Hematopoietic multipotent progenitor cell treated with erythropoietin and hydrocortisone succinate and interleukin-3 and kit ligand, for 6 days (in vitro differentiated cells): Measurements from ENCODE around the gene PMF1.
"Not testable (repeated sequence)": the region's sequence is repeated elsewhere in the genome, so short reads cannot be mapped to it uniquely, and the experiment has no call there.

Experiments
- DNase-seq: peaks from one replicate; pipeline ENCODE4 v3.0.0-alpha.2; 2015

The PMF1 gene

DNA sequence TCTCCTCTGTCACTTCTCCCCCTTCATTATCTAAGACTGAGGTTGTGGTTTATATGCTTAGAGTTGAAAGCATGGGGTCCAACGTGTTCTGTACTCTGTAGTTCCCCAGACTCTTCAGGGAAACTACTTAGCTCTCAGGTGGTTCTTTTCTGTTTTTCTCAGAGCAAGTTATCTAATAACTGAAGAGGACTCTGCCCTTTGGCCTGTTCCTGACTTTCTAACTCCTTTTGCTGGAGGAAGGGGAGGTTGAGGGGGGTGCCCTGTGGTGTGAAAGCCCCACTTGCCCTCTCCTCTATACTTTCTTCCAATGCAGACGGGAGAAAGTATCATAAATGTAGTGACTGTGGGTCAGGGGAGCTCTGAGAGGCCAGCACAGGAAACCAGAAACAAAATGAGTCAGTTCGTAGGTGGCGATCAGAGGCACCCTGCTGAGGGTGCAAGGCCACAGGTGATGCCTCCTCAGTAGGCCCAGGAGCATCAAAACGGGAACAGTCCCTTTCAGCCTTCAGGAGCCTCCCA is 13.9 kb upstream of the PMF1 start:
- no peak for DNase-seq

DNA sequence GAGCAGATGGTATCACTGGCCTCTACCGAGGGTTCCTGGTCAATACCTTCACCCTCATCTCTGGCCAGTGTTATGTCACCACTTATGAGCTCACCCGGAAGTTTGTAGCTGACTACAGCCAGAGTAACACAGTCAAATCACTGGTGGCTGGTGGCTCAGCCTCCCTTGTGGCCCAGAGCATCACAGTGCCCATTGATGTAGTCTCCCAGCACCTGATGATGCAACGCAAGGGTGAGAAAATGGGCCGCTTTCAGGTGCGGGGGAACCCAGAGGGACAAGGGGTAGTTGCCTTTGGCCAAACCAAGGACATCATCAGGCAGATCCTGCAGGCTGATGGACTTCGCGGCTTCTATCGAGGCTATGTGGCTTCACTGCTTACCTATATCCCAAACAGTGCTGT is 12.8 kb upstream of the PMF1 start:
- DNase-seq, result no peak

DNA sequence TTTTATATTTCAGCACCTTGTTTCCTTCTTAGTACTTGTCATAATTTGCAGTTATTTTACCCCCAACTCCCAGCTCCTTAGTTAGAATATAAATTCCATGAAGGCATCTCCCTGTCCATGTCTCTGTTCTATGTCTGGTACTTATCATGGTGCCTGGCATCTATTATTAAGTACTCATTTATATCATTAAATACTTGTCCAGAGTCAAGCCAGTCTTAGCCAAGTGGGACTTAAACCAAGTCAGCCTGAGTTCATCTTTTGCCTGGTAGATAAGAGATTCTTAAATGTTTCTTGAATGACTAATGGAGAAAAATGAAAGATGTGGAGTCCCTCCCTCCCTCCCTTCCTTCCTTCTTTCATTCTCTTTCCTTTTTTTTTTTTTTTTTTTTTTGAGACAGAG is 9.5 kb upstream of the PMF1 start:
- DNase-seq, result no peak

DNA sequence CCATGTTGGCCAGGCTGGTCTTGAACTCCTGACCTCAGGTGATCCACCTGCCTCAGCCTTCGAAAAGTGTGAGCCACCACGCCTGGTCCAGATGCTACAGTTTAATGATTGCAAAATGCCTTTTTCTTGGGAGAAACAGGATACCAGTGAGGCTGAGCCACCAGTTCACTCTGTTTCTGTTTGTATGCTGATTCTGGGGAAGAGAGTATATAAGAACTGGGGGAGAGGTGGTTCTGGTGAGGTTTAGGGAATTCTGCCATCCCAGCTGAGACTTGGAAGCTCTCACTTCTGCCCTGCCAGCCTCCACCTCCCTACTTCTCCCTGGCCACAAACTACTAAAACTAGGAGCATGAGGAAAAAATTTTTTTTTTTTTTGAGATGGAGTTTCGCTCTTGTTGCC is 8.1 kb upstream of the PMF1 start:
- DNase-seq, result no peak

DNA sequence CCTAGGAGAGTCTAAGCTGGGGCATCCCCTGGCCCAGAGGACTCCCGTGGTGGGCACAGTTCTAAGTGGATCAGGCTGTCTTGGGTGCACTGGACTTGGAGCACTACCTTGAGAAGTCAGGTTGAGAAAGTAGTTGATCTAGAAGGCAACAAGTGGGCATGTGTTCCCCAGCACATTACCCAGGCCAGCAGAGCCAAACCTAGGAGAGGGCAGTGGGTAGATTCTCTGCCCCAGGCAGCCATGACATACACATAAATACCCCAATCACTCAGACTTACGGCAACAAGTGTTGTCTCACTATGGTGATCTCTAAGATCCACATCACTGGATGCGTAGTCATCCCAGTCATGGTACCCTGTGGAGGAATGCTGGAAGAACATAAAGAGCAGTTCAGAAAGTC is 1.6 kb upstream of the PMF1 start:
- DNase-seq, result no peak

DNA sequence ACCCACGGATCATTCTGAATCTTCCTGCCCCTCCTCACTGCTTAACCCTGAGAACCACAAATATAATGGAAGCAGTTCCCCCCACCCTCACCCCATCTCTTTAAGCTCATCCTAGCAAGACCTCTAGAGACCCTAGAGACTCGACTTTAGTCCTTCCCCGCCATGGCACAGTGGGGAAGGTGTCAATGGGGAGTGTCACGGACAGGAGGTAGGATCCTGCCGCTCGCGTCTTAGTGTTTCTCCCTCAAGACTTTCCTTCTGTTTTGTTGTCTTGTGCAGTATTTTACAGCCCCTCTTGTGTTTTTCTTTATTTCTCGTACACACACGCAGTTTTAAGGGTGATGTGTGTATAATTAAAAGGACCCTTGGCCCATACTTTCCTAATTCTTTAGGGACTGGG is 677 bp upstream of the PMF1 start:
- no peak for DNase-seq

DNA sequence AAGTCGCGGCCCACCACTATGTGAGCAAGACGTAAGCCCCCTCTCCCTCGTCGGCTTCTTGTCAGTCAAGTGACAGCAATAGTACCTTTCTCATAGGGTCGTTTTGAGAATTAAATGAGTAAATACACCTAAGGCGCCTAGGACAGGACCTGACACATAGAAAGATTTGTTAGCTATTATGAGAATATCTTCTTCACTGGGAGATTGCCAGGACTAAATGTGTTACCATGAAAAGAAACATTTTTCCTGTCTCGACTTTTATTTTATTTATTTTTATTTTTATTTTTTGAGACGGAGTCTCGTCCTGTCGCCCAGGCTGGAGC is 798 bp downstream of the PMF1 start:
- no peak for DNase-seq

DNA sequence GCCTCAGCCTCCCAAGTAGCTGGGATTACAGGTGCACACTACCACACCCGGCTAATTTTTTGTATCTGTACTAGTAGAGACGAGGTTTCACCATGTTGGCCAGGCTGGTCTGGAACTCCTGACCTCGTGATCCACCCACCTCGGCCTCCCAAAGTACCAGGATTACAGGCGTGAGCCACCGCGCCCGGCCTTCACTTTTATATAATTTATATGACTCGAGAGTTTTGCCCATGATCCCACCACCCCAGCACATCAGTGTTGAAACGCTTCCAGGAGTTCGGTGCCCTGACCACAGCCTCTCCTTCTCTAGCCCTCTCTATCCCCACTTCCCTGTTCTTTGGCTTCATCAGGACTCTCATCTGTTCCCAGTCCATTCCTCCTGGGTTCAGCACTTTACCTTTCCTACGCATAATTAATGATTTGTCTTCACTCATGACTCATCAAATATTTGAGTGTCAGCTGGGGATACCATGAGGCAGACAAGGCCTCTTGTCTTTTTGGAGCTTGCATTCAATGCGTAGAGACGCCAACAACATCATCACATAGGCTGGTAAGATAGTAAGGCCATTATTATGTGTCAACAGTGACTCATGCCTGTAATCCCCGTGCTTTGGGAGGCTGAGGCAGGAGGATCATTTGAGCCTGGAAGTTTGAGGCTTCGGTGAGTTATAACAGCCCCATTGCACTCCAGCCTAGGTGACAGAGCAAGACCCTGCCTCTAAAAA is 1.4 kb downstream of the PMF1 start:
- peak; percentile 23 for DNase-seq

DNA sequence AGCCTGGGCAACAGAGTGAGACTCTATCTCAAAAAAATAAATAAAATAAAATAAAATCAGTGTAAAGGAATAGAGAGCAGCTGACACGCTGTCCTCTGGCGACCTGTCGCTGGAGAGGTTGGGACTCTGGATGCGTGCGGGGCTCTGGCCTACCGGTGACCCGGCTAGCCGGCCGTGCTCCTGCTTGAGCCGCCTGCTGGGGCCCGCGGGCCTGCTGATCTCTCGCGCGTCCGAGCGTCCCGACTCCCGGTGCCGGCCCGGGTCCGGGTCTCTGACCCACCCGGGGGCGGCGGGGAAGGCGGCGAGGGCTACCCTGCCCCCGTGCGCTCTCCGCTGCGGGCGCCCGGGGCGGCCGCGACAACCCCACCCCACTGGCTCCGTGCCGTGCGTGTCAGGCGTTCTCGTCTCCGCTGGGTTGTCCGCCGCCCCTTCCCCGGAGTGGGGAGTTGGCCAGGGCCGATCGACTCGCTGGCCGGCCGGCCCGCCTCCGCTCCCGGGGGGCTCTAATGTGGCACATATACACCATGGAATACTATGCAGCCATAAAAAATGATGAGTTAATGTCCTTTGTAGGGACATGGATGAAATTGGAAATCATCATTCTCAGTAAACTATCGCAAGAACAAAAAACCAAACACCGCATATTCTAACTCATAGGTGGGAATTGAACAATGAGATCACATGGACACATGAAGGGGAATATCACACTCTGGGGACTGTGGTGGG is 3.7 kb downstream of the PMF1 start:
- DNase-seq, result not testable (repeated sequence)

DNA sequence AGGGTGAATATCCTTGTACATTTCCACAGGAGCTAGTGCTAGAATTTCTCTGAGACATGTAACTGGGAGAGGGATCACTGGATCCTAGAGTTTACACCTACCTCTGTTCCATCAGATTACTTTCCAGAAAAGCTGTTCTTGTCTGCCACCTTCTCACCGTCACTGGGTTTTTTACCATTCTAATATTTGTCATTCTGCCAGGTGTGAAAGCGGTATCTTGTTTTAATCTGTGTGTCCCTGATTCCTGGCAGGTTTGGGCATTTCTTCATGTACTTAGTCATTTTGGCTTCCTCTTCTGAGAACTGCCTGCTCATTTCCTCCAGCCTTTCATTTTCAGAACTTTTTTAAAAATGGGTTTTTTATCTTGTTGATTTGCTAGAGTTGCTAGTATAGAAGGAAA is 5.1 kb downstream of the PMF1 start:
- peak; percentile 65 for DNase-seq

DNA sequence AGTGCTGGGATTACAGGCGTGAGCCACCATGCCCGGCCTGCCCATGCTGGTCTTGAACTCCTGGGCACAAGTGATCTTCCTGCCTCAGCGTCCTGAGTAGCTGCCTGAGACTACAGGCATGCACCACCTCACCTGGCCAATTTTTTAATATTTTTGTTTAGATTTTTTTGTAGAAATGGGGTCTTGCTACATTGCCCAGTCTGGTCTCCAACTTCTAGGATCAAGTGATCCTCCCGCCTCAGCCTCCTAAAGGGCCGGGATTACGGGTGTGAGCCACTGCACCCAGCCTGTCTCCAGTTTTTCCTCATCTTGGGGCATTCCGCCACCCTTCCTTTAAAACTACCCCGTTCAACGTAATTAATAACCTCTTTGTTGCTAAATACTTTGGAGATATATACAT is 7.4 kb downstream of the PMF1 start:
- DNase-seq, result no peak

DNA sequence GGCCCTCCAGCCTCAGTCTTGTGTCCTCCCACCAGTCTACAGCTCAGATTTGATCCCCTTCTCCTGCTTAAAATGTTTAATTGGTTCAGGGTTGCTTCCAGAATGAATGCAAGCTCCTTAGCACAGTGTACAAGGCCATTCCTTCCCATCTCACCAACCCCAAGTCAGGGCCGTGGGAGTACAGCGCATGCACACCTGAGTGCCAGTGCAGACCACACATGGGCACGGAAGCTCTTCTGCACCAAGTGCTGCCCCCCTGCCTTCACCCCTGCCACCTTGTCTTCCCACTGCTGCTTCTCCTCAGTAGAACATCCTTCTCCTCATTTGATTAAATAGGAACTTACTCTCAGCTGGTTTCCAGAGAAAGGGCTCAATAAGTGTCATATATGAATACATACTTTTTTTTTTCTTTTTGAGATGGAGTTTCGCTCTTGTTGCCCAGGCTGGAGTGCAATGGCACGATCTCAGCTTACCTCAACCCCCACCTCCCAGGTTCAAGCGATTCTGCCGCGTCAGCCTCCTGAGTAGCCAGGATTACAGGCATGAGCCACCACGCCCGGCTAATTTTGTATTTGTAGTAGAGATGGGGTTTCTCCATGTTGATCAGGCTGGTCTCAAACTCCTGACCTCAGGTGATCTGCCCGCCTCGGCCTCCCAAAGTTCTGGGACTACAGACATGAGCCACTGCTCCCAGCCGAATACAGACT is 9.3 kb downstream of the PMF1 start:
- DNase-seq, result no peak

DNA sequence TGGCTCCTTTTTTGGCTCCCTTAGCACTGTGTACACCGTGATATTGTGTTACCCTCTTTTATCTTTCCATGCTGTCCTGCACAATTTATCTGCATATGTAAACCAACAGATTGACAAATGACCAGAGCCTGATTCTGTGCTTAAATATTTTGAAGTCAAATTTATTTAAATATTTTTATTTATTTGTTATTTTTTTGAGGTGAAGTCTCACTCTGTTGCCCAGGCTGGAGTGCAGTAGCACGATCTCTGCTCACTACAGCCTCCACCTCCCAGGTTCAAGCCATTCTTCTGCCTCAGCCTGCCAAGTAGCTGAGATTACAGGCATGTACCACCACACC is 12.8 kb downstream of the PMF1 start:
- no peak for DNase-seq

DNA sequence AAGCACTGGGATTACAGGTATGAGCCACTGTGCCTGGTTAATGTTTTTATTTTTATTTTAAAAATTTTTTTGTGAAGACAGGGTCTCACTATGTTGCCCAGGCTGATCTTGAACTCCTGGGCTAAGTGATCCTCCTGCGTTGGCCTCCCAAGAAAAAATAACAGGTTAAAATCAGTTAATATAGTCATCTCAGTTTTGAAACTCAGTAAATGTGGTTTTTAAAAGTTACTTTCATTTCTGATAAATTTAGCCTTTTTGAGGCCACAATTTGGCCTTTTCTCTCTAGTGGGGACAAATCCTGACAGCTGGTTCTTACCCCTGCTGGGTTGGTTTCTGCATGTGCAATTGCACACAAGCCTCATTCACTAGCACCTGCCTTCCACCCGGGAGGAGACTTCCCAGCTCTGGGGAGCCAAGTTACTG is 13.3 kb downstream of the PMF1 start:
- DNase-seq, result no peak

DNA sequence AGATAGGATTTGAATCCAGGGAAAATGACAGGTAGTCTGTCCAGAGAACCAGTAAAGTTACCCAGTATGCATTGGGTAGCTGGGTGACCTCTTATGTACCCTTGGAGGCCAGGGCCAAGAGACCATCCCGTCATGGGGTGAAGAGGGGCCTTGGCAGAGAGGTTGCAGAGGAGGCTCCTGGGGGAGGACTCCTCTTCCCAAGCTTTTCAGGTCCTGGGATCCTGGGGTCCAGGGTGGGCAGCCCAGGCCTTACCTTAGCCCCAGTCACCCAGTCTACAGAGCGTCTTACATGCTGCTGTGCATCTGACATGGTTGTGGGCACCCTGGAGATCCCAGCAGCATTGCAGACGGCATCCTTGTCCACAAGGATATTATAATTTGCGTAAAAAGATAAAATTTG is 14.0 kb downstream of the PMF1 start:
- DNase-seq, result no peak

DNA sequence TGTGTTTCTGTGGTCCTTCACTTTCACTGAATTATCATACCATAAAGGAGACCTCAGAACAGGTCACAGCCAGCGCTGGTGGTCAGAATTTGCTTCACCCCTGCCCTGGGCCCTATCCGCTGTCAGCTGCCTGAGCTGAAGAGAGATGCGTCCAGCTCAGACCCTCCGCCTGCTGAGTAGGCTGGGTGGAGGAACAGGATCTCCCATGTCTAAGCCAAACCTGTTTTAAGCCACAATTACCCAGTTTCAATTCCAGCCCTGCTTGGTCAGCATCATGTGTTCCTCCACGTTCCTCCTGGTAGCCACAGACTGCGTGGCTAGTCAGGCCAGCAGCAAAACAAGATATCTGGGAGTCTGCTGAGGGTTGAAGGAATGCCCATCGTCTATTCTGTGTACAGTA is 15.7 kb downstream of the PMF1 start:
- no peak for DNase-seq

DNA sequence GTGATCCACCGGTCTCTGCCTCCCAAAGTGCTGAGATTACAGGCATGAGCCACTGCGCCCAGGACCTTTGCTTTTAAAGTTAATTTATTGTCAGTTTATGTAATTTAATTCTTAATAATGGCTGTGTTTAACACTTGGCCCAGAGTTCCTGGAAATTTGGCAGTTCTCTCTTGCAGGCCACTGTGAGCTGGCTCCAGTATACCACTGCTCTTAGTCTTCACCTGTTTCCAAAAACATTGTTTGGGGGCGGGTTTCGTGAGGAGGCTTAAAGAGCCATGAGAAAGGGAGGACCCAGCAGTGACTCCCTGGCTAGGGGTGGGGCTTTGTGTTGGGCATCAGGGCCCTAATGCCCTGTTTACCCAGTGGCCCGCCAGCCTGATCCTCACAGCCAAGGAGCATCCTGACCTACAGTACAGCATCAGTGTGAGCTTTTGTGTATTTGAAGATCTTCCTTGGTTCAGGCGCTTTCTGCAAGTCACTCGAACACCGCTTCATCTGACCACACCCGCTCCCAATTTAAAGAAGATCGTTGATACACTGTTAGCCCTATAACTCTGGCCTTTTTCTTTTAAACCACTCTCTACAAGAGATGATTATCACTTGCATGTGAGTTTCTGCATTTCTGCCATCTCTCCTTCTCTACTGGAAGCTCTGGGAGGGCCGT is 17.1 kb downstream of the PMF1 start:
- peak; percentile 69 for DNase-seq

DNA sequence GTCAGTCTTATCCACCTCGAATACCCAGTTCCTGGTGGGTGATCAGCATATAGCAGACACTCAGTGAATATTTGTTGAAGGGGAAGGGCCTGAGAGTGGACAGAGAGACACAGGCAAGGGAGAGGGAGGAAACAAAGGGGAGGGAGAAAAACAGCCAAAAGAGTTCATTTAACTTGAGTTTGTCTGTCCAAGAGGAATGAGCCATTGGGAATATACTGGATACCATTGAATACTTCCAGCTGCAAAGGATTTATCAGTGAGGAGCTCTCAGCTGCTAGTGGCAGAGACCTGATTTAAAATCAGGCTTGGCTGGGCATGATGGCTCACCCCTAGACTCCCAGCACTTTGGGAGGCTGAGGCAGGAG is 17.6 kb downstream of the PMF1 start:
- DNase-seq, result no peak

DNA sequence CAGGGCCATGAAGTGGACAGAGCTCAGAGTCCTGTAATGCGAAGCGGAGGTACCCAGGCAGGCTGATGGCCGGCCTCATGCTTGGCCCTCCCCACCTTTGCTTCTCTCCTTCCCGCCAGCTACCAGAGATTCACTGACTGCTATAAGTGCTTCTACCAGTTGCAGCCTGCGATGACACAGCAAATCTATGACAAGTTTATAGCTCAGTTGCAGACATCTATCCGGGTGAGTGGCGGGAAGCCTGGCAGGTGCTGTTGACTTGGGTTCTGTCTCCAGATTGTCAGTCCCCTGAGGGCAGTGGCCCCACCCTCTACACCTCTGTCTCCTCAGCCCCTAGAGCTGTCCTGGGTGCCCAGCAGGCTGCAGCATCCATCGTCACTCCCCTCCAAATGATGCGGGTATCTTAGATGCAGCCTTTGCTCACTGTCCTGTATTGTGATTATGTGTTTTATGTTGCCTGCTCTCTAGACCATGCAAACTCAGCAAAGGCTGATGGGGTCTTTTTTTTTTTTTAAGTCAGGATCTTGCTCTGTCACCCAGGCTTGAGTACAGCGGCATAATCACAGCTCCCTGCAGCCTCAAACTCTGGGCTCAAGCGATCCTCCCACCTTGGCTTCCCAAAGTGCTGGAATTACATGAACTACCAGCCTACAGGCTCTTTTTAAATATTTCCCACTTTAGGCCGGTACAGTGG is 19.5 kb downstream of the PMF1 start:
- DNase-seq, result peak; percentile 35

DNA sequence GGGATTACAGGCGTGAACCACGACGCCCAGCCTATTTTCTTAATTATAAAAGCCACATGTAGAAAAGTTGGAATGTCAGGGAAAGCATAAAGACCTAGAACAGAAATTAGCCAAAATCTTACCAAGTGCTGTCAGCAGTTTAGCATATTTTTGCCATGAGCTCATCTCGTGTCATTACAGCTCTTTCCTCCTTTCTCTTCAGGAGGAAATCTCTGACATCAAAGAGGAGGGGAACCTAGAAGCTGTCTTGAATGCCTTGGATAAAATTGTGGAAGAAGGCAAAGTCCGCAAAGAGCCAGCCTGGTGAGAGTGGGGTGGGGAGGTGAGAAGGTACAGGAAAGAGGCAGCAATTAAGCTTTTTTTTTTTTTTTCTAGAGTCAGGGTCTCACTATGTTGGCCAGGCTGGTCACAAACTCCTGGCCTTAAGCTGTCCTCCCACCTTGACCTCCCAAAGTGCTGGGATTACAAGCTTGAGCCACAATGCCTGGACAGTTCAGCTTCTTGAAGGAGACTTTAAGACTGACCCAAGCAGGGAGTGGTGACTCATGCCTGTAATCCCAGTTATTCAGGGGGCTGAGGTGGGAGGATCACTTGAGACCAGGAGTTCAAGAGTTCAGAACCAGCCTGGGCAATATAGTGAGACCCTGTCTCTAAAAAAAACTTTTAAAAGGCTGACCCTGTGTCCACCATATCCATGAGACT is 20.8 kb downstream of the PMF1 start:
- DNase-seq, result no peak

DNA sequence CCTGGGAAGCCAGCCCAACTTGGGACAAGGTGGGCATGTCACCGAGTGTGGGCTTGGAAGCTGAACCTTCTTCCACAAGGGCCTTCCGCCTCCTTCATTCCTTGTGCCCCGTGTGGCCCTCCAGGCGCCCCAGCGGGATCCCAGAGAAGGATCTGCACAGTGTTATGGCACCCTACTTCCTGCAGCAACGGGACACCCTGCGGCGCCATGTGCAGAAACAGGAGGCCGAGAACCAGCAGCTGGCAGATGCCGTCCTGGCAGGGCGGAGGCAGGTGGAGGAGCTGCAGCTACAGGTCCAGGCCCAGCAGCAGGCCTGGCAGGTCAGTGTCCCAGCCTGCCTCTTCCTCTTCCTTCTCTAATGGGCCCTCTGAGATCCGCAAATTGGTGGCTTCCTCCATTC is 23.4 kb downstream of the PMF1 start:
- no peak for DNase-seq

DNA sequence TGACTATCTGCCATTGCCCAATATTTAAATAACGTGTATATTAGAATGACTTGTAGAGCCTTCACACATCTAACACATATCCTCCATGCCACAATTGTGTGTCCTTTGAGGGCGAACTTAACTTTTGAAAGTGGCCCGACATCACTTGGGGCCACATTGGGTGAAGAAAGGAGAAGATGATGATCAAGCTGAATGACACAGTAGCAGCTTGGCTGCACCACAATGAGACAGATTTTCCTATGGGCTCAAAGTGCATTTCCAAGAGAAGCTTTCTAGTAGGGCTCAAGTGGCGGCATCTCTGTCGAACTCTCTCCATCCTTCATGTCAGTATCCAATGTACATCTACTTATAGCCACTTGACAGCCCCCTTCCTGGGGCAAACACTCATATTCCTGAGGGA is 25.4 kb downstream of the PMF1 start:
- no peak for DNase-seq
